Stimulated activated CD4-positive, alpha-beta T cell treated with anti-CD3 and anti-CD28 coated beads, Interleukin-4, amount 100 ng/mL, for 48 hours (primary cell): ENCODE data around the gene MTHFD1L.
A peak's percentile ranks its signal among the peaks of the same experiment; 100 is the strongest.

ENCODE experiments used
- DNase-seq, 2 donors: peaks; one replicate each; pipeline ENCODE4 v3.0.0-alpha.2; 2020; ENCODE audit warnings: low read depth in 2 of 2

The MTHFD1L gene

GRCh38 chr6:150932996-150933395 lies 67.5 kb downstream of the MTHFD1L start:
- DNase-seq, result no peak

DNA sequence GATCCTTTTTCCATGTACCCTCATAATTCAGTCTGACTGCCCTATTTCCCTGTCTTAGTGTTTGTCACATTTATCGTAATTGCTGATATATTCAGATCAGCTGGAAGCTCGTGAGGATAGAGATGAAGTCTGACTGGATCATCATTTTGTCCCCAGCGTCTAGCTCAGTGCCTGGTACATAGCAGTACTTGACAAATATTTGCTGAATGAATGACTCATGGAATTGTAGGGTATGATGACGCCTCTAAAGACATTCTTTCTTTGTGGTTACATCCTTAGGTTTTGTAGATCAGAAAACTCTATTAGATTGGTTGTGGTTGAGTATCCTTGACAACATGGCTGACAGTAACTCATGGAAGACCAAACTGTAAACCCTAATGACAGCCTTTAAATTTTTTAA lies 68.9 kb downstream of the MTHFD1L start:
- no peak for DNase-seq

- no peak for DNase-seq
These were observed 70.6 kb downstream of the MTHFD1L start for GRCh38 chr6:150936021-150936555.

GRCh38 chr6:150937132-150937906 lies 71.8 kb downstream of the MTHFD1L start:
- no peak for DNase-seq

- DNase-seq, result no peak
These were observed 73.9 kb downstream of the MTHFD1L start for GRCh38 chr6:150939399-150939798.

DNA sequence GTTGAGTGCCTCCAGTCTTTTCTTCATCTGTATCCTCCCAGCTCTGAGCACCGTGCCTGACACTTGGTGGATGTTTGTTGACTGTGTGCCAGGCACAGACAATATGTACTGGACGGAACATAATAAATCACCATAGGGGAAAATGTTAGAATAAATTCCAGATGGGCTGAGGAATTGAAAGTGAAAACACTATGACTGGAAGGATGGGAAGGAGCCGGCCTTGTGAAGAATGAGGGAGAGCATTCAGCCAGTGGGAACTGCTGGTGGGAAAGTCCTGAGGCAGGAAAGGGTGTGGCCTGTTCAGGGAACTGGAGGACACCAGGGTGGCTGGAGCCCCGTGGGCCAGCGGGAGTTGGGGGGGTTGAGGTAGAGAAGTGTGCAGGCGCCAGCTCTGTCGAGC lies 75.4 kb downstream of the MTHFD1L start:
- no peak for DNase-seq

DNA sequence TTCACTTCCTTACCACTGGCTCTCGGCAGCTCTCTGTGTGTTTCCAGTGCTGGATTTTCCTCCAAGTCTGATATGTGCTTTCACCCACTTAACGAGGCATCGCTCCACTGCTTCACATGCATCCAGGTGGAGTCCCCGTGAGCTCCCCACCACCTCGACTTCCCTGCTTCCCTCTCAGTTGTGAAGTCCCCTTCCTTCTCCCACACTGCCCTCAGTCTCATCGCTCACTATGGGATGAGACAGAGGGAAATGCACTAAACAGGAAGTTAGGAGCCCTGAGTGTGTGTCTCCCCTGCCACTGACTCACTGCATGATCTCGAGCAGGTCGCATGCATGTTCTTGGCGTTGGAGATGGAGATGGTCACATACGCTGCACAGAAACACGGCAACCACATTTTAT lies 84.0 kb downstream of the MTHFD1L start:
- DNase-seq, result no peak

DNA sequence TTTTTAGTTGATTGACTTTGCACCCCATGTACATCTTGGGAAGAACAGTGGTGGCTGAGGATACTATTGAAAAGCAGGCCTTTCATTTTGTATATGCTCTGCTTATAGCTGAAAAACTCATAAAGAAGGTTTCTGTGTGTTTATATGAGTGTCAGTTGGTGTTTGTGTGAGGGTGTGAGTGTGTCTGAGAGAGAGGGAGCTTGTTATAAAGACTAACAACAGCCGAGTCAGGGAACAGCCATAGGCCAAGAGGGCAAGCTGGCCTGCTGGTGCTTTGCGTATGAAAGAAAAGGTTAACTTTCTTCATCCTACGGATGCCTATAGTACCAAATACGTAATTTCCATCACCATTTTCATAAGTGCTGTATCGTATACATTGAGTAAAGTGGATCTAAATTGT lies 88.3 kb downstream of the MTHFD1L start:
- no peak for DNase-seq

- no peak for DNase-seq
These were observed 93.7 kb downstream of the MTHFD1L start for GRCh38 chr6:150959166-150959565.

DNA sequence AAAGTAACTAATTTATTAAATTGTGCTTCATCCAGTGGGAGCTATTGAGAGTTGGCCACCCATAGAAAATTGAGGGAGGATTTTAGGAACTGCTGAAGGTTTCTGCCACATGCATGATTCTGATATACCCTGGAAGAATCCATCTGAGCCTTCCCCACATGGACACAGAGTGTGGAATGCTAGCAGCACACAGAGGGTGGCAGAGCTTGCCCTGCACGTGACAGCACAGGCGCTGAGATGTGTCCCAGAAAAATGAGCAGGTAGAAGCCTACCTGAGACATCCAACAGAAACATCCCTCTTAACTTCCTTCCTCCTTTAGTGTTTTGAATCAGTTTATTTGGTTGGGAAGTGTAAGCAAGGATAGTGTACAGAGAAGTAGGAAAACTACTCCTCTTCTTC lies 96.9 kb downstream of the MTHFD1L start:
- DNase-seq, result no peak

GRCh38 chr6:150964765-150965164 lies 99.3 kb downstream of the MTHFD1L start:
- DNase-seq, result no peak

DNA sequence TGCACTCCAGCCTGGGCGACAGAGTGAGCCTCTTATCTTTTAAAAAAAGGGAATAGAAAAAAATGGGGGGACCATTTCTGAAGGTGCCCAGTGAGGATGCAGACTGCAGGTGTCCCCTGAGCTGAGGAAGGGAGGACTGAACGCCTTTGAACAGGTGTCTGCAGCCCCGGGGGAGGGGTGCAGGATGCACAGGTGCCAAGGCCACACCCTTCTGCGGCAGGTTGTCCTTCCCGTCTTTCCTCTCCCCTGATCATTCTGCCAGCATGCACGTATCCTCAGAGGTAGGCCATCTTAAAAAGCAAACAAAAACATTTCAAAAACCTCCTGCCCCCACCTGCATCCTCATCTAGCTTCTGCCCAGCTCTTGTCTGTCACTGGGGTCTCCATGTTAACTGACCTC lies 101.3 kb downstream of the MTHFD1L start:
- DNase-seq, result no peak

GRCh38 chr6:150967381-150967780 lies 101.9 kb downstream of the MTHFD1L start:
- DNase-seq, result no peak

- no peak for DNase-seq
These were observed 102.4 kb downstream of the MTHFD1L start for GRCh38 chr6:150967910-150968309.

- no peak for DNase-seq
These were observed 104.4 kb downstream of the MTHFD1L start for GRCh38 chr6:150969901-150970300.

DNA sequence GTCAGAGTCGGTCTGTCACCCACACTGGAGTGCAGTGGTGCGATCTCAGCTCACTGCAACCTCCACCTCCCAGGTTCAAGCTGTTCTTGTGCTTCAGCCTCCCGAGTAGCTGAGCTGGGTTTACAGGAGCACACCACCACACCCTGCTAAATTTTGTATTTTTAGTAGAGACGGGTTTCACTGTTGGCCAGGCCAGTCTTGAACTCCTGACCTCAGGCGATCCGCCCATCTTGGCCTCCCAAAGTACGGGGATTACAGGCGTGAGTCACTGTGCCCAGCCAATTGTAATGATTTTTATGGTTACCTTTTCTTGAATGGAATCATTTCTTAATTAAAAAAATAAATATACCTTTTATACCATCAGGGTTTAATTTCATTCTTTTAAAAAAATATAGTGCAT lies 105.7 kb downstream of the MTHFD1L start:
- no peak for DNase-seq

GRCh38 chr6:150975136-150975535 lies 109.6 kb downstream of the MTHFD1L start:
- no peak for DNase-seq

DNA sequence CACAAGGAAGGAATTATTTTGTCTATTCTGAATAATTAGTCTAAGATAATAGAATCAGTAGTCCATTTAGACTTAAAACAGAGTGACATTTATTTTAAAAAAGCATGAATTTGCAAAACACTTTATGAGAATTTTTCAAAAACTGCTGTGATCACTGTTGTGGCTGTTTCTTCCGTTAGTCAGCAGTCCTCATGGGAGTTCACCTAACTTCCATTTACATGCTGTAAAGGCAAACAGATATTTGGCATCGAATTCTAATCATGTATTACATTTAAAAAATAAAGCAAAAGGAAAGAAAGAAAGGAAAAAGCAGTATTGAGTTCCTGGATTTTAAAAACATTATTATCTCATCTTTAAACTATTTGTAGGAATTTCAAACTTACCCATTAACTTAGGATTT lies 111.8 kb downstream of the MTHFD1L start:
- no peak for DNase-seq

DNA sequence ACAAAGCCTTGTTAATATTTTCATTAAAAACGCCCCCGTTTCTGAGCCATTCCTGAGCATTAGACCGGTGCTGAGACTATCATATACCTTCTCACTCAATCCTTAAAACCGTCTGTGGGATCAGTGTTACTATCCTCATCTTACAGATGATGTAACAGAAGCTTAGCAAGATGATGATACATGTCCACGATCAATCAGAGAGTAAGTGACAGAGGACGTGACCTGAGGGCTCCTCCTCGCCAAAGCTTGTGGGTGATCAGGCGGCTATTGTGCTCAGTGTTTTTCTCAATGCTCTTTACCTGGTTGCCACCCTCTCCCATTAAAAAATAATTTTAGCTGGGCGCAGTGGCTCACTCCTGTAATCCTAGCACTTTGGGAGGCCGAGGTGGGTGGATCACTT lies 113.1 kb downstream of the MTHFD1L start:
- DNase-seq, result no peak

GRCh38 chr6:150979826-150980350 lies 114.4 kb downstream of the MTHFD1L start:
- DNase-seq, result no peak

- DNase-seq, result no peak
These were observed 115.6 kb downstream of the MTHFD1L start for GRCh38 chr6:150981095-150981494.

- no peak for DNase-seq
These were observed 116.2 kb downstream of the MTHFD1L start for GRCh38 chr6:150981669-150982068.

- DNase-seq, result peak; percentile 11 to 30
These were observed 121.9 kb downstream of the MTHFD1L start for GRCh38 chr6:150987371-150987828.
